LoVo (cell line): ENCODE data around the gene ENDOV.

ENCODE experiments used
- DNase-seq: peaks from one replicate; pipeline ENCODE4 v3.0.0-alpha.2; 2016; ENCODE audit warnings: low spot score

The ENDOV gene

DNA sequence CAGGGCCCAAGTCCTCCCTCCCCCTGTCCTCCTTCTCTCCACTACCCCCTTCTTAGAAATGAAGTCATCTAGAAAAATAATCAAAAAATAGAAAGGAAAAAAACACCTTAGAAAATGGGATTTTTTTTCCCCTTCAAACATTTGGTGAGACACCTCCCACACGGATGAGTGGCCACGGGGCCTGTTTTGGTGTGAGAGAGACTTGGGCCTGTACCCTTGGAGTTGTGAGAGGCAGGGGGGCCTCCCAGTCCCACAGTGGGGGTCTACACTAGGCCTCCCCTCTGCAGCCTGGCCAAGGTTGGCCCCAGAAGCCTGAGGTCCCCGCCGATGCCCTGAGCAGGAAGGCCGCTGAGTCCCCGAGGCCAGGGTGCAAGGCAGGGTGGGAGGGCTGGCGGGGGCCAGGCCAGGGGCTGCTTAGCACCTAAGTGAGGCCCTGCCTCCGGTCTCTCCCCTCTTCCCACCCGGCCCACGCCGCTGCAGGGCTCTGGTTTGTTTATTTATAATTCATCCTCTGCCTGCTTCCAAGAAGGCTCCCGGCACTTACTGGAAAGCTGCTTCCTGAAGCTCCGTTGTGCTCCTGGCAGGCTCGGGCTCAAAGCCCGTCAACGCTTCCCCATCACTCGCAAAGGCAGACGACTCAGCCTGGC lies 35.1 kb downstream of the ENDOV start:
- no peak for DNase-seq

- no peak for DNase-seq
These were observed 36.3 kb downstream of the ENDOV start for GRCh38 chr17:80451104-80451775.

GRCh38 chr17:80452173-80452915 lies 37.4 kb downstream of the ENDOV start:
- DNase-seq = no peak

DNA sequence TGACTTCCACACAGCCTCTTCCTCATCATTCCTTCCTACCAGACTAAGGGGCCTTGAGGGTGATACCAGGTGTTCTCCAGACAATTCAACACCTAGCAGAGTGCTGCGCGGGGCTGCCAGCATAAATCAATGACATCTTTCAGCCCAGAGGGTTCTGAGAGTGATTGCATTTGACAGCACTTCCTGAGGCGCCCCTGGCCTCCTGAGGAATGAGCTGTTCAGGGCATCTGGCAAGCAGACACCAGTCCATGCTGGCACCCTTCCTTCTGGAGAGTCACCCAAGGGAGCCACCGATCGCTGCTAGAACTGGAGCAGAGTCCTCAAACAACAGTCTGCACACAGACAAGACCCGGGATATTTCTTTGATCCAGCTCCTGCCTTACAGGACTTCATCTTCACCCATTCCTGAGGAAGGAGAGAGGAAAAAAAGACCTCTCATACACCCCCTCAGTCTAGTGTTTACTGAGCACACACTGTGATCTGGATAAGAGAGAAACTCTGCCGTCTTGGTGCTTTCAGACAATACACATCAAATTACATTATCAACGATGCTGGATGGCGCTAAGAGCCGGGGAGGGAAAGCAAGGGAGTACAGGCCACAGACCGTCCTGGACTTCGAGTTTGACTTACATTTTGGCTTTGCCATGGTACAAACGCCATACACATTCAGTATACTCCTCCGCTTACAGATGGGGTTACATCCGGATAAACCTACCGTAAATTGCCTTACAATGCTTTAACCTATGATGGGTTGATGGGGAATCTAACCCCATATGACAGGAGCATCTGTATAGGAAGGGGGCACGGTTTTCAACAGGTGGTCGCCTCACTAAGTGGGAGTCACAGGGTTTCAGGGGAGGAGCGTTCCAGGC lies 38.4 kb downstream of the ENDOV start:
- no peak for DNase-seq

DNA sequence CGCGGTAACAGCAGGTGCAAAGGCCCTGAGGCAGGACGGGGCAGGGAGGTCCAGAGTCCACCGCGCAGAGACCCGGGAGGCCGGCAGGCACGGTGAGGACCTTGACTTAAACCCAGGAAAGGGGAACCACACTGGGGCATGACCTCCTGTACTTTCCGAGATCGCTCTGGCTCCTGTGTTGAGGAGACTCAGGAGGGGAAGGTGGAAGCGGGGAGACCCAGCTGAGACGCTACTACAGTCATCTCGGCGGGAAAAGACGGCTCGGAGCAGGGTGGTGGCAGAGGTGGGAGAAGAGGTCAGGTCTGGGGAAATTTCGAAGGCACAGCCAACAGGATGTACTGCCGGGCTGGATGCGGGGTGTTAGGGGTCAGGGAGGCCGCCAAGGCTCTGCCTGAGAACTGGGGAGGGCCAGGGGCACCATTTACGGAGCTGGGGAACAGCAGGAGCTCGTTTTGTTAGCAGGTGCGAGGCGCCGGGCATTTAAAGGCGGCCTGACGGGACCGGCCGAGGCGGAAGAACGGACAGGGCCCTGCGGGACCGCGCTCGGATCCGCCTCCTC lies 39.1 kb downstream of the ENDOV start:
- DNase-seq = no peak

GRCh38 chr17:80454557-80455335 lies 39.8 kb downstream of the ENDOV start:
- DNase-seq = peak; percentile 96

- DNase-seq = peak; percentile 57
These were observed 40.4 kb downstream of the ENDOV start for GRCh38 chr17:80455336-80455710.

- DNase-seq = no peak
These were observed 40.8 kb downstream of the ENDOV start for GRCh38 chr17:80455784-80456183.

DNA sequence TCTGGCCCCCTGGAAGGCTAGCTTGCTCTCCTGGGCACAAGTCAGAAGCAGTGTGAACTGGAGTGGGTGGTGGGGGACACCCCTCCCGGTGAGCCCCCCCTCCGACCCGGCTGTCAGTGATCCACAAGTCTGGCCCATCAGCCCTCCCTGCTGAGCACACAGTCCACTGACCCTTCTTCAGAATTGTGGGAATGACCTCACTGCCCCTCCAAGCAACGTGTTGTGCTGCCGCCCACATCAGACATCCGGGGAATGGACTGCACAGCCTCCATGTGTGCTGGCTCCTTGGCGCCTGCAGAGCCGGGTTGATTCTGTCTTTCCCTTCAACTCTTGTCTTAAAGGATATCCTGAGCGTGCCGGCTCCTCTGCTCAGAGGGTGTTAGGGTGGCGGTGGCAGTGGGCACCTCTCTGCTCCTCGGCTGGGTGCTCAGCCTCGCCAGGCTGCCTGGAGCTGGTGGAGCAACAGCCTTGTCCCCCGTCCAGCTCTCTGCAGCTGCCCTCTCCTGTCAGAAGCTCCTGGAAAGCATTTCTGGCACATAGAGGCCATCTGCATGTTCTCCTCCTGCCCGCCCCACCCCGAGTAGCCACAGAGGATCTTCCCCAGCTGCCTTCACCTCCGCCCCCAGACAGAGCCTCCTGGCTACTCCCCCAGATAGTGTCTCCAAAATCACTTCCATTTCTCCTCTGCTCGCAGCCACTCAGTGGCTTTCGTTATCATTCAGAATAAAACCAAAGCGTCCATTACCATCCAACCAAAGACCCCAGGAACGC lies 41.7 kb downstream of the ENDOV start:
- no peak for DNase-seq

GRCh38 chr17:80457236-80457856 lies 42.4 kb downstream of the ENDOV start:
- DNase-seq = no peak

DNA sequence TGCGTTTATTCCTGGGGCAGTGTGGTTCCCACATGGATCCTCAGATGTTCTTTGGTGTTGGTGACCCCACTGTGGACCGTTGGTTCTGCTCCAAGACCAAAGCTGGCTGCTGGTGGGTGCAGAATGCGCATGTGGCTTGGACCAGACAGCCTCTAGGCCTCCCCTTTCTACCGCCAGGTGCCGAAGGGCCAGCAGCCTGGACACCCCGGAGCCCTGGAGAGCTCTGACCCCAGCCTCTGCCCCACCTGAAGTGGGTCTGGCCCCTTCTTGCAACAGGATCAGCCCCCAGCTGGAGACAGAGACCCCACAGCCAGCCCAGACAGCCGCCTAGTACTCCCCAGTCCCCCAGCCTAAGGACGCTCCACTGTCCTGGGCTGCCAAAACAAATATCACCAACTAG lies 43.0 kb downstream of the ENDOV start:
- no peak for DNase-seq

DNA sequence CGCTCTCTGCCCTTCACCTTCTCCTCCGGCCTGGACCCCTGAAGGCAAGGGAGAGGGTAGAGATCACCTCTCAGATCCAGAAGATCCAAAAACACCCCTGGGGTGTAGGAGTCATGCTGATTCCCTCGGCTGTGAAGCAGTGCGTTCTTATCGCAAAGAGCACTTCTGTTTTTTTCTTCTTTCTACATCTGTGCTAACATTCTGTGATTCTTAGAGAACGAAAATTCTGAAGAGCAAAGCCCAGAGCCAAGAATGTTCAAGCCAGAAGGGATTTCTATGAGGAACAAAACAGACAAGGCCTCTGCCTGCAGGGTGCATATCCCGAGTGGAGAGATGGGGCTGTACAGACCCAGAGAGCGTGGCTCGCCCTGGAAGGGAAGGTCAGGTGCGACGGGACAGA lies 44.3 kb downstream of the ENDOV start:
- no peak for DNase-seq

DNA sequence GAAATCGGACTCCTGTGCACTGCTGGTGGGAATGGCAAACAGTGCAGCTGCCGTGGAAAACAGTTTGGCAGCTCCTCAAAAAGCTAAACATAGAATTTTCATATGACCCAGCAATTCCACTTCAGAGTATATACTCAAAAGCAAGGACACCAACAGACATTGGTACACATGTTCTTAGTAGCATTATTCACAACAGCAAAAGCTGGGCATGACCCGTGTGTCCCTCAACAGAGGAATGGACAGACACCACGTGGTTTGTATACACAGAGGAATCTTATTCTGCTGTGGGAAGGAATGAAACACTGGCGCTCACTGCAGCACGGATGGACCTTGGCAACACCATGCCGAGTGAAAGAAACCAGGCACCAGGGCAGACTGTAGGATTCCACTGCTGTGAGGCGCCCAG lies 45.5 kb downstream of the ENDOV start:
- DNase-seq = no peak

DNA sequence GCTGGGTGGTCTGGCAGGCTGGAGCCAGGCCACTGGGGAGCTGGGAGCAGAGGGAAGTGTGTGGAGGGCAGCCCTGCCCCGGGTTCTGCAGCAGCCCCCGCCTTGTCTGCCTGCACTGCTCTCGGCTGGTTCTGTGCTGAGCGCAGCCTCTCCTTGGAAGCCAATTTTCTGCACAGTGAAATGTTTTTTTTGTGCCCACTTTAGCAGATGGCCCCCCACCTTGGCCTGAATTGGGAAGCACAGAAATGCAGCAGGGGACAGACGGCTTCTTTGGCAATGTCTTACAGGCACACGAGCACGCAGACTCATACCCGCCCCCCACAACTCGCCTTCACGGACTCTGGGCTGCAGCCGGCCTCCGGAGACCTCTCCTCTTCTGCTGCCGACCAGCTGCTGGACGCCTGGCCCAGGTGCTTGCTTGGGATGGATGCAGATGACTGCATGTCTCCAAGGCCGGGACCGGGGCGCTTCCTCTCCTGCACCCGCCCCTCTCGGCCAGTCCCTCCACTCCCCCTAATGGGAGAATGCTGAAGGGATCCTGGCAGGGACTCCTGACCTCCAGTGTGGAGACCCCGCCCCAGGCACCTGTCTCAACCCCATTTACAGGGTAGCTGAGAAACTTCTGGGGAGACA lies 46.7 kb downstream of the ENDOV start:
- DNase-seq = no peak

DNA sequence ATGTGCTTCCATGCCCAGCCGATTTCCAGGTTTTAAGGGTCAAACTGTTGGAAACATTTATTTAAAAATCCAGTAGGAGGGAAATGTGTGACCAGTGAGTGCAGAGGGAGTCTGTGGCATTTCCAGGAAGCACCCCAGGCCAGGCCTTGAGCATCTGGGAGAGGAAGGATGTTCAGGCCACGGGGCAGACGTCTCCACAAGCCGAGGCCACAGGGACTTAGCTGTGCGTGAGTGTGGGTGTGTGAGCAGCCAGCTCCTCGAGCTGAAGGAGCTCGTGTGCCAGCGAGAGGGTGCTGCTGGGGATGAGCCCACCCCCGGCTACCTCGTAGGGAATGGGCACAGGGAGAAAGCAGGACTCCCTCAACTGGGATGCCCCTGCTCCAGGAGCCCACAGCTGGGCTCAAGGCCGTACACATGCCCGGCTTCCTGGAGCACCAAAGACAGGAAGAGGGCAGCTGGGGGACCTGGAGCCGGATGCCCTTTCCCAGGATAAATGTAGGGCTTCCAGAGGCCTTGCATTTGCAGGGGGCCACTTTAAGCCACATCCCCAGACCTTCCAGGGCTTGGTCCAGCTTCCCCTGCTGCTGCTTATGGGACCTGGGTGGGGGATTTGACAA lies 48.9 kb downstream of the ENDOV start:
- DNase-seq = no peak

DNA sequence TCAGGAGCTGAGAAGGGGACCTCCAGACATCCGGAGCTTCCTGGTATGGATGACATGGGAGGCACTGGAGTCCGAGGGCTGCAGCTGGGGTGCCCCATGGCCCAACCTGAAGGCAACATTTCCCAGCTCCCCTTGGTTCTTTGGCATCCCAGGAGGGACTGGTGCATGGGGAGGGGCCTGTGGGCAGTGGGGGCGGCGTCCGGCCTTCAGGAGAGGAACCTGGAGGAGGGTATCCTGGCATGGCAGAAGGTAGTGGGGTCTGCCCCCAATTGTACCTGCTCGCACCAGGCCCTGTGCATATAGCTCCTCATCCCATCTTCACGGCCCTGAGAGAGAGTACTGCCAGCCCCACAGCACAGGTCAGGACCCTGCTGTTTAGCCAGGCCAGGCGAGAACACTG lies 49.5 kb downstream of the ENDOV start:
- no peak for DNase-seq

DNA sequence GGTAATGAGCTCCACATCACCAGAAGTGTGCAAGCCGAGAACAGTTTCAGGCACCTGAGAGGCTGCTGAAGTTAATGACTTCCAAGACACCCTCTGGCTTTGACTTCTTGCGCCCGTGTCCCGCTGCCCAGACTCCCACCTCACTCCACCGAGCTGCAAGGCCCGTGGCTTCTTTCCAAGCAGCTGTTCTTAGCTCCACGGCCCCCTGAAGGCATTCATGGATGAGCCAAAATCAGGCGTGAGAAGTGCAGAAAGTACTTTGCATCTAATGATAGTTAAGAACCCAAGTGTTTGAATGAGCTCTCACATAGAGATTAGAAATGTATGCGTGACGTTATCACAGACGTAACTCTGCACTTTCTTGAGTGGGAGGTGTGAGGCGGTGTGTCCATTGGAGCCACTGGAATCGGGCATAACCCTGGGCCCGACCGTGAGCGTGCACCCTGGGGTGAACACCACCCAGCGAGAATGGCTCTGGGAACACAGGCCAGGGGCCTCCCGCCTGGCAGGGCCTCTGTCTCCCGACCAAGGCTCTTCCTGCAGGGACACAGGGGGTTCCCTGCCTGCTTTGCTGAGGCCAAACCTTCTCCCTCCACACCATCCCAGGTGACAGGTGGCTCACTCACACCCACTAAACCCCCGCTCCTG lies 50.5 kb downstream of the ENDOV start:
- DNase-seq = no peak

DNA sequence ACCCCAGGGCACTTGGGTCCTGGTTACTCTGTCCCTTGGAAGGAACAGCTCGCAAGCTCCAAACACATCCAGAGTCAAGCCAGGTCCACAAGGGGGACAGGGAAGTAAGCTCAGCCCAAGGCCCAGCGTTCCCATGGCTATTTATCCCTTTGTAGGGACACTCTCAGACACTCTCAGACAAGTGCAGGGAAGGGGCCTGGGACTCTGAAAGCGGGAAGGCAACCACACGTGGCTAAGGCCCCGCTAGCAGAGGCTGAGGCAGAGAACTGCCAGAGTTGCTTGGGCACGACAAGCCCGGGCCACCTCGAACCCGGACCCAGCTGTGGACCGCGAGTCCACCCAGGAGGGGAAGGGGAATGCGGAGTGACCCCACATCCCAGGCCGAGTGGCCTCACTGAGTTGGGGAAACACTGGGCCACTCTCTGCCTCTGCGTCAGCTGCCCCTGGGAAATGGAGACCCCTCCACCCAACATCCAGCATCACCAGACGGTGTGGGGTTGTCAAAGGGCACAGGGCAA lies 51.3 kb downstream of the ENDOV start:
- DNase-seq = no peak
